HCT116 (cell line): ENCODE measurements around the gene PSMA6.

ENCODE experiments used
- CTCF ChIP-seq, 3 experiments: fragments of 200-600 bp in 1 of 3; sonication (generic) in 1 of 3; IDR thresholded peaks in 2 of 3; conservative IDR thresholded peaks in 1 of 3; 2 replicates each; pipeline ENCODE4 v1.5.1; 2012 to 2017; ENCODE audit warnings: low read depth in 2 of 3, low read length in 2 of 3, antibody characterized with exemption in 1 of 3, borderline replicate concordance in 1 of 3, control low read depth in 1 of 3, mild to moderate bottlenecking in 1 of 3, mixed read lengths in 1 of 3, mixed run types in 1 of 3, moderate library complexity in 1 of 3; ENCODE audit not compliant: insufficient read depth in 1 of 3
- EZH2phosphoT487 ChIP-seq: fragments of 200-600 bp; IDR thresholded peaks from 2 replicates; pipeline ENCODE4 v1.6.1; 2018; ENCODE audit warnings: antibody characterized with exemption, borderline replicate concordance
- JUND ChIP-seq: IDR thresholded peaks from 2 replicates; pipeline ENCODE4 v1.6.1; 2012
- MAX ChIP-seq: IDR thresholded peaks from 2 replicates; pipeline ENCODE4 v1.6.1; 2012
- POLR2A ChIP-seq: IDR thresholded peaks from 2 replicates; pipeline ENCODE4 v1.7.0; 2011; ENCODE audit warnings: borderline replicate concordance; ENCODE audit not compliant: insufficient read depth, insufficient read length; ENCODE audit errors: extremely low read depth
- RAD21 ChIP-seq: IDR thresholded peaks from 2 replicates; pipeline ENCODE4 v1.6.1; 2012; ENCODE audit warnings: low read depth, mild to moderate bottlenecking

GRCh38 chr14:35320472-35320871 lies 28.3 kb downstream of the PSMA6 start:
- TF ChIP-seq CTCF (IDR thresholded peaks at IDR 0.05 in 2 of 3, conservative IDR thresholded peaks at IDR 0.05 in 1 of 3; ENCODE audit: borderline replicate concordance in 1 of 3, insufficient read depth in 1 of 3, low read depth in 2 of 3, low read length in 2 of 3) (no peak), MAX (no peak), JUND (no peak), POLR2A (no peak), EZH2phosphoT487 (no peak), RAD21 (no peak)
